Measurements from ENCODE around the gene SLC30A10.
"Not testable (repeated sequence)": the region's sequence is repeated elsewhere in the genome, so short reads cannot be mapped to it uniquely, and the experiment has no call there.

SLC30A10 gene

GRCh38 chr1:219927298-219927955, 930 bp downstream of the SLC30A10 start:
- DNase-seq: no peak

- DNase-seq: no peak
These were observed 1.9 kb downstream of the SLC30A10 start for GRCh38 chr1:219926363-219926998.

GRCh38 chr1:219924342-219924741, 4.0 kb downstream of the SLC30A10 start:
- DNase-seq: no peak

DNA sequence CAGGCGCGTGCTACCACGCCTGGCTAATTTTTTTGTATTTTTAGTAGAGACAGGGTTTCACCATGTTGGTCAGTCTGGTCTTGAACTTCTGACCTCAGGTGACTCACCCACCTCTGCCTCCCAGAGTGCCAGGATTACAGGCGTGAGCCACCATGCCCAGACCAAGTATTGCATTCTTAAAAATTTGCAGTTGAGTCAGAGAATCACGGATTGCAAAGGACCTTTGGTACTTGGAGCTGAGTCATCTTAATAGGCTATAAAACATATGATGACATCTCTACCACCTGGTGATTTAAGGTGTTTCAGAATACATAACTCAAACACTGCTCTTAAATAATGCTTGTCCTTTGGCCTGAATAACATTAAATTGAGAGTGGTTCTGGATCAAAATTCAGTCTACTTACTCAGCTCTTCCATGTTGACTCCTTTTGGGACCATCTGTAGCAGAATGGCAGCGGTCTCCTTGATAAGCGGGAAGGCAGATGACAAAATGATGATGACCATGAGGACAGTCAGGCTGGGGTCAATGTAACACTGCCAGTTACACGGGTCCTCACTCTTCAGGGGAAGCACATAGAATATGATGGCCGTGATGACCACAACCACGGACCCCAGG, 10.4 kb downstream of the SLC30A10 start:
- DNase-seq: no peak

DNA sequence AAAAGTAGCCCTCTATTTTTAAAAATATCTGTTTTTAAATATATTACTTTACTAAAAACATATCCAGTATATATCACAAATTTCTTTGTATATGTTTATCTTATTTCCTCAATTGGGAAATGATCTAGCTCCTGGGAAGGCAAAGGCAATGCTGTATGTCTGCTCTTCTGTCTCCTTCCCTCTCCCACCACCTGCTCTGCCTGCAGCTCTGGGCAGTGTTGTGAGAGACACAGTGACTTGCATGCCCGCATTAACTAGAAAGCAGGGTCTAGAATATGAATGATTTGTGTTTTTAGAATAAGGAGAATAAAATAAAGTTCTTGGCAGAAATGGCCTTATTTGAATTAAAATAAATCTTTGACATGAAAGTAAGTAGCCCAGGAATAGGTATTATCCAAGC, 11.1 kb downstream of the SLC30A10 start:
- DNase-seq: no peak

GRCh38 chr1:219916257-219916656, 12.1 kb downstream of the SLC30A10 start:
- no peak for DNase-seq

DNA sequence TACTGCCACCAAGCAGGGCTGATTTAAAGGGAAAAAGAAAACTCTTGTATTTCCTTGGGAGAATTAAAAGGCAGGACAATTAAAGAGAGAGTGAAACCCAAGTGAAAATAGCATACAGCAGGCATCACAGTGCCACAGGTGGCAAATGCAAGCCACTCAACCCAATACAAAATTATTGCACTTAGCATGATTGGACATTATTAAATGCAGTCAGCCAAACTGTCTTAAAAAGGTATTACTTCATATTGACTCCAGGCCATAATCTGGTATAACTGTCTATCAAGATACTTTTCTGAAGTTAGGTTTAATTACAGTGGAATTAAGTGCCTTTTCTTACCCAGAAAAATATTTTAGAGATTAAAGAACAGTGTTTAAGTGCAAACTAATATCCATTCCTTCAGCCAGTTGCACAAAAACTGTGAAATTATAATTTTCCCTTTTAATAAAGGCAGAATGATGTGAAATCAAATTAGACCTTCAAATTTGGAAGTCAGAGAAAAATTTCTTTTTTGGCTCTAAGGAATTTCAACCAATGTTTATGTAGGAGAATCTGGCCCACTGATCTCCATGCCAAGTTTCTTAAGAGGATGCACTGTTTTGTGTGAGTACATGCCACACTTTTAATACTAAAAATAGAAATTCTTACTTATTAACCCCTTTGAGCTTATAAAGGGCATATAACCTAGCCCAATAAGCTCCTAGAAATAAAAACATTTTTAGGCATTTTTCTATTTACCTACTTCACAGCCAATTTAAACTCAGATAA, 15.2 kb downstream of the SLC30A10 start:
- no peak for DNase-seq

GRCh38 chr1:219910716-219911115, 17.6 kb downstream of the SLC30A10 start:
- DNase-seq: no peak

DNA sequence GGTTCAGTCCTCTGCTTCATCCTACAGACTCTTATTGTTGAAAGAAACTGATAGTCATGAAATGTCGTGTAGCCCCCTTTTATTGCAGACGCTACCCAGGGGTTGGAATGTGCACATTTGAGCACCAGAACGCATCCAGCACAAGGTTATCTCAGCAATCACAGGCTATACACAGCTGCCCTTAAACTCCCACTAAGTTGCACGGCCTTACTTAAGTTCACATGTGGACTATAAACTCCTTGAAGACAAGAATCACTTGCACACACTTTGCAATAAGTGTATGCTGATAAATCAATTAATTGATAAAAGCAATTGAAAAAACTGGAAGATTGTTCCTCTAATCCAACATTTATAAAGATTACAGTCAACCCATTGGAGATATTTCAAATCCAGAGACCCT, 18.9 kb downstream of the SLC30A10 start:
- no peak for DNase-seq

DNA sequence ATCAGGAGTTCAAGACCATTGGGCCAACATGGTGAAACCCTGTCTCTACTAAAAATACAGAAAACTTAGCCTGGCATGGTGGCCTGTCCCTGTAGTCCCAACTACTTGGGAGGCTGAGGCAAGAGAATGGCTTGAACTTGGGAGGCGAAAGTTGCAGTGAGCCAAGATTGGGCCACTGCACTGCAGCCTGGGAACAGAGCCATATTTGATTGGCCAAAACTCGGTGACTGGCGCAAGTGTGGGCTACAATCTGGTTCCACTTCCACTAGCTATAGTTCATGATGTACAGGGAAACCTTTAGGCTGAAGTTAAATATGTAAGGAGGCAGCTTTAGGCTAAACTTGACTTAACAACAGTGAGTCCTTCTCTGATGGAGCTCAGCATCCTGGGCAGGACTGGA, 20.2 kb downstream of the SLC30A10 start:
- no peak for DNase-seq

GRCh38 chr1:219907772-219908070, 20.6 kb downstream of the SLC30A10 start:
- DNase-seq: no peak

GRCh38 chr1:219906924-219907771, 21.2 kb downstream of the SLC30A10 start:
- no peak for DNase-seq

GRCh38 chr1:219906565-219906923, 21.8 kb downstream of the SLC30A10 start:
- DNase-seq: not testable (repeated sequence)

DNA sequence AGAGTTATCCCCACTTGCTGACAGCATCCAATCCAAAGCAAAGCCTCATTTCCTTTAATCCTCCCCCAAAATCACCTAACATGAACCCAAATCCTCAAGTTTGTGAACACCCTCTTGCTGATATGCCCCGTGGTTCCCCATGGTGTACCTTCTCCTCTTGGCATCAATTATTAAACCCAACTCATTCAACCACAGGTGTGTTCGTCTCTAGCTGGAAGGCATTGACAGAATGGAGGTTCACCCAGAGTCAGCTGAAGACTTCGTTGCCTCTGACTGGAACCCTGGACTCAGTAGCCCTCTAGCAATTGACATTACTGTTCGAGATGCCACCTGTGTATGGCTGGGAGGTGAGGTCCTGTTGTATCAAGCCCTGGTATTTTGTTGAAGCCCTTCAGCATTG, 22.8 kb downstream of the SLC30A10 start:
- DNase-seq: no peak

- no peak for DNase-seq
These were observed 23.4 kb downstream of the SLC30A10 start for GRCh38 chr1:219904934-219905333.

- no peak for DNase-seq
These were observed 24.9 kb downstream of the SLC30A10 start for GRCh38 chr1:219903353-219903871.

DNA sequence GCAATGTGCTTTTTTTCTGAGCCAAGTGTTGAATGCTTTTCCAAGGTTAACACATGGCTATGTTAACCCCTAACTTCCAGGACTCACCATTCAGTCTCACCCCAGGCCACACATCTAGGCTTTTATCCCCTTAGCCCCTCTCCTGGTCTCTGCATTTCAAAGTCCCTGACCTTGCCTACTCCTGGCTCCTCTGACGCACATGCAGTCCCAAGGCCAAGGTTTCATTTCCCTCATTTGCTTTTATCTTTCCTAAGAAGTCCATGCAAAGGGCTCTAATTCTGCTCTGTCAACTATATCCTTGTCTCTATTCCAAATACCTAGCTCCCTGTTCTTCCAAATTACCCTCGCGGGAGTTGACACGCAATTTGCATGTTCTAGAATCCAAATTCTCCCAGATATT, 25.4 kb downstream of the SLC30A10 start:
- DNase-seq: no peak

DNA sequence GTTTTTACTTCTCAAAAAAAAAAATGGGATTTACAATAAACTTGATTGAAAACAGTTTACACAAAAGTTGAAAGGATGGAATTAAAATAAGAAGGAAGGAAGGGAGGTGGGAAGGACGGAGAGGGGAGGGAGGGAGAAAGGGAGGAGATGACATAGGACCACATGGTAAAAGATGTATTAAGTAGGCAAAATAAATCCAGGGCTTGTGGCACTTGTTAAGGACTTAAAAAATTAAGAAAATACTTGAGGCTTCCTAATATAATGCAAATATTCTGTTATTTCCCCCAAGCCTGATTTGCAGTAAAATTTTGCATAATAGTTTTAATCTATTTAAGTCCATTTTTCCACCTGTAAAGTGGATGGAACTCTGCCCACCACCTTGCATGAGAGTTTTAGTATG, 27.5 kb downstream of the SLC30A10 start:
- no peak for DNase-seq

DNA sequence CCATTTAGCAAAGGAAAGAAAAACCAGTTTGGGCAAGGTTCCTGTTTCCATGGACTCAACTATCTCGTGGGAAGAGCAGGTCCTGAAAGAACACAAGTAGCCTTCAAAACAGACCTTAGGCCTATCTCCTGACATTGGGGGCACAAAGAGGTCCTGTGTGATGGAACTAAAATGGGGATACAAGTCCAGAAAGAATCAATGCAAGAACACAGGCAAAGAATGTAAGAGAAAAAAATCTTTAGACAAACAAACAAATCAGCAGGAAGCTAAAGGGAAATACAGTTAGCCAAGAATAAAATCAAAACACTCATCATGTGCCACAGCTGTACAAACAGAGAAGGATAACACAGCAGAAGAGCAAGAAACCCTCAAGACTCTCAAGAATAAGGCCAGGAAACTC, 28.2 kb downstream of the SLC30A10 start:
- DNase-seq: no peak

GRCh38 chr1:219898375-219898774, 30.0 kb downstream of the SLC30A10 start:
- no peak for DNase-seq

GRCh38 chr1:219897914-219898313, 30.4 kb downstream of the SLC30A10 start:
- no peak for DNase-seq

- not testable (repeated sequence) for DNase-seq
These were observed 36.1 kb downstream of the SLC30A10 start for GRCh38 chr1:219892271-219892670.

DNA sequence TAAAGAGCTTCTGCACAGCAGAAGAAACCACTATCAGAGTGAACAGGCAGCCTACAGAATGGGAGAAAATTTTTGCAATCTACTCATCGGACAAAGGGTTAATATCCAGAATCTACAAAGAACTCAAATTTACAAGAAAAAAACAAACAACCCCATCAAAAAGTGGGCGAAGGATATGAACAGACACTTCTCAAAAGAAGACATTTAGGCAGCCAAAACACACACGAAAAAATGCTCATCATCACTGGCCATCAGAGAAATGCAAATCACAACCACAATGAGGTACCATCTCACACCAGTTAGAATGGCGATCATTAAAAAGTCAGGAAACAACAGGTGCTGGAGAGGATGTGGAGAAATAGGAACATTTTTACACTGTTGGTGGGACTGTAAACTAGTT, 36.5 kb downstream of the SLC30A10 start:
- DNase-seq: not testable (repeated sequence)

All from NCI-H2171 (cell line).